Keratinocyte (primary cell): ENCODE results near the gene VWDE.

Experiments used
- CTCF ChIP-seq, 3 experiments: IDR thresholded peaks in 1 of 3; conservative IDR thresholded peaks in 1 of 3; optimal IDR thresholded peaks in 1 of 3; 2 replicates in 2 of 3; 3 replicates in 1 of 3; pipeline versions ENCODE3 to v1.5.1; 2011; ENCODE audit warnings: low read length in 3 of 3, mild to moderate bottlenecking in 3 of 3, moderate library complexity in 2 of 3, control low read depth in 1 of 3, inconsistent platforms in 1 of 3; ENCODE audit not compliant: insufficient read depth in 2 of 3; ENCODE audit errors: extremely low read depth in 1 of 3
- EZH2 ChIP-seq: IDR thresholded peaks from one replicate; pipeline ENCODE4 v1.6.1; 2012; ENCODE audit warnings: inconsistent platforms, mild to moderate bottlenecking, low read length, moderate library complexity

GRCh38 chr7:12320987-12321647 lies 82.5 kb downstream of the VWDE start:
- no peak for TF ChIP-seq CTCF (optimal IDR thresholded peaks at IDR 0.05 in 1 of 3, IDR thresholded peaks at IDR 0.05 in 1 of 3, conservative IDR thresholded peaks at IDR 0.05 in 1 of 3; ENCODE audit: extremely low read depth in 1 of 3, insufficient read depth in 2 of 3, low read length in 3 of 3)
- TF ChIP-seq EZH2, result no peak
